Activated CD8-positive, alpha-beta memory T cell treated with anti-CD3 and anti-CD28 coated beads, Interleukin-2, amount 50 U/mL, for 48 hours (primary cell): Measurements from ENCODE around the gene AMY1B.
"Not testable (repeated sequence)": the region's sequence is repeated elsewhere in the genome, so short reads cannot be mapped to it uniquely, and the experiment has no call there.

ENCODE experiments used
- DNase-seq: peaks from one replicate; pipeline ENCODE4 v3.0.0-alpha.2; 2020

AMY1B gene

GRCh38 chr1:103696110-103696509 is at the start of gene AMY1B:
Gene AMY1B (minus strand): TSS chr1:103696210. CDS start chr1:103695639, 571 bp downstream.
- DNase-seq = not testable (repeated sequence)

- not testable (repeated sequence) for DNase-seq
These were observed 49.0 kb upstream of the AMY1B start for GRCh38 chr1:103745040-103745439.

GRCh38 chr1:103744449-103744848 is 48.4 kb upstream of the AMY1B start:
- DNase-seq = not testable (repeated sequence)

- not testable (repeated sequence) for DNase-seq
These were observed 42.0 kb upstream of the AMY1B start for GRCh38 chr1:103738031-103738430.

- not testable (repeated sequence) for DNase-seq
These were observed 39.3 kb upstream of the AMY1B start for GRCh38 chr1:103735334-103735733.

GRCh38 chr1:103721473-103721872 is 25.5 kb upstream of the AMY1B start:
- not testable (repeated sequence) for DNase-seq

- DNase-seq = not testable (repeated sequence)
These were observed 21.4 kb upstream of the AMY1B start for GRCh38 chr1:103717404-103717803.

GRCh38 chr1:103710381-103710780 is 14.4 kb upstream of the AMY1B start:
- DNase-seq = not testable (repeated sequence)

GRCh38 chr1:103707670-103708069 is 11.7 kb upstream of the AMY1B start:
- not testable (repeated sequence) for DNase-seq

GRCh38 chr1:103701256-103701655 is 5.2 kb upstream of the AMY1B start:
- DNase-seq = not testable (repeated sequence)

GRCh38 chr1:103700669-103701068 is 4.7 kb upstream of the AMY1B start:
- DNase-seq = not testable (repeated sequence)

- DNase-seq = not testable (repeated sequence)
These were observed 1.4 kb upstream of the AMY1B start for GRCh38 chr1:103697430-103697829.

GRCh38 chr1:103676335-103676734 is 19.7 kb downstream of the AMY1B start:
- not testable (repeated sequence) for DNase-seq

- DNase-seq = not testable (repeated sequence)
These were observed 40.5 kb downstream of the AMY1B start, which contains the start of gene AMY1A for GRCh38 chr1:103655460-103655859. Gene AMY1A (plus strand): TSS chr1:103655760. CDS start chr1:103656331, 571 bp downstream.

- DNase-seq = not testable (repeated sequence)
These were observed 41.9 kb downstream of the AMY1B start for GRCh38 chr1:103654133-103654532.

GRCh38 chr1:103650889-103651288 is 45.1 kb downstream of the AMY1B start:
- DNase-seq = not testable (repeated sequence)

- DNase-seq = not testable (repeated sequence)
These were observed 45.7 kb downstream of the AMY1B start for GRCh38 chr1:103650305-103650704.

GRCh38 chr1:103643908-103644307 is 52.1 kb downstream of the AMY1B start:
- not testable (repeated sequence) for DNase-seq

GRCh38 chr1:103641194-103641593 is 54.8 kb downstream of the AMY1B start:
- DNase-seq = not testable (repeated sequence)
